Measurements from ENCODE around the gene LINGO3.

The LINGO3 gene

GRCh38 chr19:2260341-2260805, 47.6 kb downstream of the LINGO3 start:
- Mint-ChIP-seq H3K4me1 (ENCODE audit: low read depth) (peaks cover 21% of the 10 kb centered on the region), H3K27me3 (no peaks in the 10 kb centered on the region), H3K27ac (no peak overlapping the region), H3K4me3 (no peak overlapping the region), H3K9me3 (ENCODE audit: low read depth) (no peaks in the 10 kb centered on the region), H3K36me3 (no peaks in the 10 kb centered on the region)

- H3K36me3 Mint-ChIP-seq = no peaks in the 10 kb centered on the region
- H3K4me3 Mint-ChIP-seq = peak overlapping the region; percentile 42
- peak overlapping the region; percentile 58 for H3K27ac Mint-ChIP-seq
- H3K9me3 Mint-ChIP-seq (ENCODE audit: low read depth) = no peaks in the 10 kb centered on the region
- no peaks in the 10 kb centered on the region for H3K27me3 Mint-ChIP-seq
- peaks cover 21% of the 10 kb centered on the region for H3K4me1 Mint-ChIP-seq (ENCODE audit: low read depth)
Measured at GRCh38 chr19:2259336-2259735, 48.6 kb downstream of the LINGO3 start.
